Epithelial cell of prostate (primary cell): ENCODE results near the gene EFEMP1.

Source experiments
- DNase-seq: peaks from one replicate; pipeline ENCODE4 v3.0.0-alpha.2; 2011; ENCODE audit warnings: low read depth, low spot score
- H3K27ac ChIP-seq: fragments of 450-650 bp; 2 replicates; pipeline ENCODE4 v1.5.1; 2017; ENCODE audit warnings: mild to moderate bottlenecking

The EFEMP1 gene

GRCh38 chr2:55901322-55901721, 22.3 kb downstream of the EFEMP1 start:
- peak; percentile 26 for DNase-seq
- H3K27ac ChIP-seq: peak overlapping the region; percentile 58

- H3K27ac ChIP-seq: no peak overlapping the region
- no peak for DNase-seq
Measured at GRCh38 chr2:55899881-55900280, 23.7 kb downstream of the EFEMP1 start.

GRCh38 chr2:55898386-55899040, 25.1 kb downstream of the EFEMP1 start:
- DNase-seq: no peak
- H3K27ac ChIP-seq: no peak overlapping the region

- no peak overlapping the region for H3K27ac ChIP-seq
- no peak for DNase-seq
Measured at GRCh38 chr2:55896633-55897032, 26.9 kb downstream of the EFEMP1 start.

GRCh38 chr2:55894720-55895119, 28.9 kb downstream of the EFEMP1 start:
- H3K27ac ChIP-seq: no peak overlapping the region
- DNase-seq: no peak

- no peak for DNase-seq
- no peak overlapping the region for H3K27ac ChIP-seq
Measured at GRCh38 chr2:55891671-55892094, 31.9 kb downstream of the EFEMP1 start.

GRCh38 chr2:55888936-55889335, 34.6 kb downstream of the EFEMP1 start:
- peak overlapping the region; percentile 87 for H3K27ac ChIP-seq

GRCh38 chr2:55887901-55888624, 35.5 kb downstream of the EFEMP1 start:
- H3K27ac ChIP-seq: peak overlapping the region; percentile 87
- peak; percentile 72 for DNase-seq

More at GRCh38 chr2:55888936-55889335, 34.6 kb downstream of the EFEMP1 start:
- no peak for DNase-seq

- H3K27ac ChIP-seq: peak overlapping the region; percentile 87
Measured at GRCh38 chr2:55887351-55887750, 36.2 kb downstream of the EFEMP1 start.

GRCh38 chr2:55885944-55886281, 37.7 kb downstream of the EFEMP1 start:
- no peak for DNase-seq
- H3K27ac ChIP-seq: peak overlapping the region; percentile 87

More at GRCh38 chr2:55887351-55887750, 36.2 kb downstream of the EFEMP1 start:
- no peak for DNase-seq

GRCh38 chr2:55885127-55885943, 38.2 kb downstream of the EFEMP1 start:
- peak overlapping the region; percentile 87 for H3K27ac ChIP-seq
- DNase-seq: no peak

GRCh38 chr2:55883829-55884228, 39.8 kb downstream of the EFEMP1 start:
- no peak overlapping the region for H3K27ac ChIP-seq
- DNase-seq: no peak

- no peak for DNase-seq
- H3K27ac ChIP-seq: no peak overlapping the region
Measured at GRCh38 chr2:55883357-55883756, 40.2 kb downstream of the EFEMP1 start.

GRCh38 chr2:55882954-55883353, 40.6 kb downstream of the EFEMP1 start:
- no peak for DNase-seq

GRCh38 chr2:55880416-55881143, 43.0 kb downstream of the EFEMP1 start:
- no peak for DNase-seq
- H3K27ac ChIP-seq: no peak overlapping the region

More at GRCh38 chr2:55882954-55883353, 40.6 kb downstream of the EFEMP1 start:
- H3K27ac ChIP-seq: no peak overlapping the region

GRCh38 chr2:55879976-55880375, 43.6 kb downstream of the EFEMP1 start:
- no peak overlapping the region for H3K27ac ChIP-seq
- DNase-seq: no peak

- no peak overlapping the region for H3K27ac ChIP-seq
- no peak for DNase-seq
Measured at GRCh38 chr2:55877087-55877436, 46.5 kb downstream of the EFEMP1 start.

- no peak overlapping the region for H3K27ac ChIP-seq
Measured at GRCh38 chr2:55876429-55877086, 47.0 kb downstream of the EFEMP1 start.

GRCh38 chr2:55875434-55876135, 48.0 kb downstream of the EFEMP1 start:
- no peak overlapping the region for H3K27ac ChIP-seq

More at GRCh38 chr2:55876429-55877086, 47.0 kb downstream of the EFEMP1 start:
- no peak for DNase-seq

More at GRCh38 chr2:55875434-55876135, 48.0 kb downstream of the EFEMP1 start:
- DNase-seq: no peak
